Brain pericyte (primary cell): ENCODE data around the gene TOM1.

Experiments used
- DNase-seq: peaks from one replicate; pipeline ENCODE4 v3.0.0-alpha.2; 2012; ENCODE audit warnings: low read depth, low spot score

TOM1 gene

DNA sequence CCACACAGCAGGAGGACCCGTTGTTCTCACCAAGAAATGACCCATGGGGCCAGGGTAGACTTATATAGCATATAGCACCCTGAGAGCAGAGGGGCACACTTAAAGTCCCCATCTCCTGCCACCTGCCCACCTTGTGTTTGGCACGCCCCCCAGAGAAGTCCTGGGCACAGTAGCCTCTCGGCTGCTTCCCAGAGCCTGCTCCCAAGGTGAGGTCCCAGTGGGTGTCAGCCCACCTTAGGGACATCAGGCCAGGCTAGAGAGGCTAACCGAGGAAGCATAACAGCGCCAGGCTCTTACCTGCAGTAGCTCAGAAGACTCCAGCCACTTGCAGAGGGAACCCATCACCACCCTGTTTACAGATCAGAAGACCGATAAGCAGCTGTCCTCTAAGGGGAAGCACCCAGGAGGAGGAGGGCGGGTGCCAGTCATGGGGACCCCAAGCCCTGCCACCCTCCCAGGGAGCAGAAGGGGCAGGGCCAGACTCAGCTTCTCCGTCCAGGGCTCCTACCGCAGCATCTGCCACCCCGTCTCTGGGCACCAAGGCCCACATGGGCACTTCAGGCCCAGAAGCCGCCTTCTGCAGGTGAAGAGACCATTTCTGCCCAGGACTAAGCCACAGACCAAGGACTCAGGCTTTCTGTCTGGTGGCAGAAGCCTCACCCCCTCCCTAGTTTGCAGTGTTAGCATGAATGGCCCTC, 46.3 kb downstream of the TOM1 start:
- no peak for DNase-seq

DNA sequence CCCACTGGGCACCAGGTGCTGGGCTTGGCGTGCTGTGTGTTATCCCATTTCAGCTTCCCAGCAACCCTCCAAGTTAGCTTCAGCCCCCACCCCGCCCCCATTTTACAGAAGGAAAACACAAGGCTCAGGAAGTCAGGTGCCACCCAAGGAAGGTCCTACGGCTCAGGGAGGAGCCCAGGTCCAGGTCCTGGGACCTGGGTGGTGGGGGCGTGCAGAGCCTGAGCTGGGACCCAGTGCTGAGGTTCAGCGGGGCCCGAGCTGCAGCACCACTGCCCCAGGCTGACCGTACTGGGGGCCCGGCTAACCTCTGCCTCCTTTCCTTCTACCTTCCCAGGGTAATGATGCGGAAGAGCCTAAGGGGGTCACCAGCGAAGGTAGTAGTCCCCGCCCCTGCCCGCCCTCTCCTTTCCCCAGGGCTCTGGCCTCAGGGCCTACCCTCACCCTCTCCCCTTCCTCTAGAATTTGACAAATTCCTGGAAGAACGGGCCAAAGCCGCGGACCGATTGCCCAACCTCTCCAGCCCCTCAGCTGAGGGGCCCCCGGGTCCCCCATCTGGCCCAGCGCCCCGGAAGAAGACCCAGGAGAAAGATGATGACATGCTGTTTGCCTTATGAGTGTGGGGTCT, 47.0 kb downstream of the TOM1 start:
- no peak for DNase-seq

GRCh38 chr22:35347462-35347861, 47.8 kb downstream of the TOM1 start:
- DNase-seq, result no peak

- no peak for DNase-seq
Measured at GRCh38 chr22:35348026-35348590, 48.4 kb downstream of the TOM1 start.

DNA sequence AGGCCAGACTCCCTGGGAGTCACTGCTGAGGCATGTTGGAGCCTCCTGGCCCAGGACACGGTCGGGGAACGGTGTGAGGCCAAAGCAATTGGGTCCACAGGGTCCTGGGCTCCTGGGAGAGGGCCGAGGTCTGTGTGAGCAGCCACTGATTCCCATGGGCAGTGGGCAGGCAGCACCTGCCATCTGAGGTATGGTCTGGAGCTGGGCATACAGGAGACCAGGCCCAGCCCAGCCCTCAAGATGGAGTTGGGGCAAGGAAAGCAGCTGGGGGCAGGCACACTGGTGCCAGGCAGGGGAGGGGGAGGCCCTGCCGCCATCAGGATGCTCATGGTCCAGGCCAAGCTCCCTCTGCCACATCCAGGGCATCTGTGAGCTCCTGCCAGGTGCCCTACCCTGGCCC, 49.0 kb downstream of the TOM1 start:
- no peak for DNase-seq

- DNase-seq, result no peak
Measured at GRCh38 chr22:35349368-35349703, 49.6 kb downstream of the TOM1 start.

- DNase-seq, result peak; percentile 56
Measured at GRCh38 chr22:35349704-35350538, 50.2 kb downstream of the TOM1 start.

DNA sequence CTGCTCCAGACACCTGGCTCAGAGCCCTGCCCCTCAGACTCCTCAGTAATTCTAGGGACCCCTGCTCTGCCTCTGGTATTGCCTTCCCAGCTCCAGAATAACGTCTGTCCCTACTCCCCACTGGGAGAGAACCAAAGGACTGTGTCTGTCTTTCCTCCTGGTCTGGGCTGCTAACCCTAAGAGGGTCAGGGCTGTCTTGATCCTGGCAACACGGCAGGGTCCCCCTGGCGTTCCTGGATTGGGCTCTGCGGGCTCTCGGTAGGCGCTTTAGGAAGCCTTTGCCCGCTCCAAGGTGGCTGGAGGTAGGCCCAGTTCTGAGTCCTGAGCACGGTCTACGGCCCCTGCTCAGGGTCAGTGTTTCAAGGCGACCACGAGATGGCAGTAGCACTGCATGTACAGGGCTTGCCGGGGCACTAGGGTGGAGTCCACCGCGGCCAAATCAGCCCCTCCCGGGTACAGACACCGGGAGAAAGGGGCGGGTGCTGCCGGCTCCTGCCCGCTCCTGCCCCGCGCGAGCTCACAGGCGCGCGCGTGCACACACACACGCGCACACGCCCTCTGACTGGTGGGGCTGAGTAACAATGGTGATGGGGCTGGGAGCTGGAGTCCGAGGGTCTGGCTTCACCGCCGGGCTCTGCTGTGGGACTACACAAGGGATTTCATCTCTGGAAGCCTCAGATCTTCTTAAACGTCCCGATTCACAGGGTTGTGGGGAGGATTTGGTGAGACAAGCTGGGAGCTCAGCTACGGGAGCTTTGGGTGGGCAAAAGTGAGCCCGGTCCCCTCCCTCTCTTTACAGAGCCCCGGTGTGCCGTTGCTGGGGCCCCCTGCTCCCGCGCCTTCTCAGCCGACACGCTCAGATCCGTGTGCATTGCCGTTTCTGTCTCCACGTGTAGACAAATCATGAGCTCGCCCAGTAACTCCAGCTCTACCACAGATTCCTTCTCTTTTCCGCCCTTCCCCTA, 51.1 kb downstream of the TOM1 start:
- DNase-seq, result peak; percentile 63

GRCh38 chr22:35352214-35353111, 52.8 kb downstream of the TOM1 start:
- DNase-seq, result no peak

DNA sequence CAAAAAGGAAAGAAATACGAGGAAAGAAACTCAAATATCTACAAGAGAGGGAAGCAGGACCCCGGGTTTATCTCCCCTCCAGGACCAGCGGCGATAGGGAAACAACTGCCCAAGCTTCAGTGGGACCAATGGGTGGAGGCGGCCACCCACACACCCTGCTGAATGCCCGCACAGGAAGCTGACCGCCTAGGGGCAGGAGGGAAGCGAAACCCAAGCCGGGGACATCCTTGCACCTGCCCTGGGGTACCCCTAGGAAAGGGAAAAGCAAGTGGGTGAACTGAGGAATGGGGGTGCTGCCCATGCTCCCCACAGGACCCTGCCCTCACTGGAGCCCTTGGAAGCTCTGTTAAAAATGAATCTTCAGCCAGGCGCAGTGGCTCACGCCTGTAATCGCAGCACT, 53.6 kb downstream of the TOM1 start:
- no peak for DNase-seq

GRCh38 chr22:35354068-35354467, 54.4 kb downstream of the TOM1 start:
- no peak for DNase-seq

GRCh38 chr22:35357883-35358621, 58.4 kb downstream of the TOM1 start:
- DNase-seq, result no peak

GRCh38 chr22:35359380-35360065, 59.8 kb downstream of the TOM1 start:
- no peak for DNase-seq

DNA sequence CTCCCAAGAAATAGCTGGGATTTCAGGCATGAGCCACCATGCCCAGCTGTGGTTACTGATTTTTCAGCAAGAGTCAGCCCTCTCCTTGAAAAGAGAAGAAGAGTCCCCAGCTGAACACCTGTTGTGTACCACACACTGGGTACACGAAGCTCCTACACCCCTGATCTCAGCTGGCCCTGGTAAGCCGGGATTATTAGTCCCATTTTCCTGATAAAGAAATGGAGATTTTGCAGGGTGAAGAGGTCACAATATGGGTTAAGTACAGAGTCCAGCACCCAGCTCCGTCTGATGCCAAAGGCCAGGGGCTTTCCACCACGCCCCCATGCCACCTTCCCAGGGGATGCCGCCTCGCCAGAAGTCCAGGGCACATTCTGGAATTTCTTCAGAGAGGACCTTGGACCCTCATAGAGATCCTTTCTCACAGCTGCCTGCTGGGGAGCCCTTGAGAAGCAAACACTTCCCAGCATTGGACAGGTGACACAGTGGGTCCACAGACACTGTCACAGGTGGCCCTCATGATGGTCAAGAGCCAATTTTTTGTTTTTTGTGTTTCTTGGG, 61.4 kb downstream of the TOM1 start:
- DNase-seq, result no peak

GRCh38 chr22:35363566-35364086, 63.9 kb downstream of the TOM1 start:
- DNase-seq, result no peak

DNA sequence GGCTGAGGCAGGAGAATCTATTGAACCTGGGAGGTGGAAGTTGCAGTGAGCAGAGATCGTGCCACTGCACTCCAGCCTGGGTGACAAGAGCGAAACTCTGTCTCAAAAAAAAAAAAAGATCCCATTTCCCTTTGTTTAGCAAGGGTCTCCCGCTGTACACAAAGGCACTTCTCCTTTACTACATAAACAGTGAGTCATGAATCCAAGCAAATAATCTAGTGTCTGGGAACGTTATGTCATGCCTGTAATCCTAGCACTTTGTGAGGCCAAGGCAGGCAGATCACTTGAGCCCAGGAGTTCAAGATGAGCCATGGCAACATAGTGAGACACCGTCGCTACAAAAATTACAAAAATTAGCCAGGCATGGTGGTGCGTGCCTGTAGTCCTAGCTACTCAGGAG, 64.5 kb downstream of the TOM1 start:
- DNase-seq, result peak; percentile 67

- no peak for DNase-seq
Measured at GRCh38 chr22:35367331-35367886, 67.7 kb downstream of the TOM1 start.

DNA sequence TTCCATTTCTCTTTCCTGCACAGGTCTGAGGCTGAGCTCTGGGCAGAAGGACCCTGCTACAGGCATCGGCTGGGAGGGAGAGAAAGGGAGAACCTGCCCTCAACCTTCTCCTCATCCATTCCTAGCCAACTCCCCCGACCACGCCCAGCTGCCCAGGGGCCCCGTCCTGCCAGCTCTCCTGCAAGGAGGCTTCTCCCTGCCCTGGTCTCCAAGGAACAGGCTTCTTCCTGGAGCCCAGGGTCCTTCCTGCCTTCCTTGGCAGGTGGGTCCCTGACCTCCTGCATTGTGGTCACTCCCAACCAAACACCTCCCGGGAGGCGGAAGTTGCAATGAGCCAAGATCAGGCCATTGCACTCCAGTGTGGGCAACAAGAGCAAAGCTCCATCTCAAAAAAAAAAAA, 68.7 kb downstream of the TOM1 start:
- DNase-seq, result no peak
